T-helper 2 cell treated with Interferon-gamma antibody and Interleukin-4, amounts not matched to agents 5 μg/mL and 100 μg/mL, for 36 hours (primary cell): Measurements from ENCODE around the gene AJAP1.

Source experiments
- DNase-seq: peaks from one replicate; pipeline ENCODE4 v3.0.0; 2021; ENCODE audit warnings: low spot score
- H3K27ac Mint-ChIP-seq: one replicate; pipeline ENCODE4 v1.8.0; 2021; ENCODE audit warnings: mild to moderate bottlenecking, mixed read lengths
- H3K27me3 Mint-ChIP-seq: one replicate; pipeline ENCODE4 v1.8.0; 2021; ENCODE audit warnings: low read depth, mixed read lengths
- H3K36me3 Mint-ChIP-seq: one replicate; pipeline ENCODE4 v1.8.0; 2021; ENCODE audit warnings: low read depth, mixed read lengths
- H3K4me1 Mint-ChIP-seq: one replicate; pipeline ENCODE4 v1.8.0; 2021; ENCODE audit warnings: low read depth, mixed read lengths
- H3K4me3 Mint-ChIP-seq: one replicate; pipeline ENCODE4 v1.8.0; 2022; ENCODE audit warnings: mild to moderate bottlenecking, moderate library complexity, mixed read lengths
- H3K9me3 Mint-ChIP-seq: one replicate; pipeline ENCODE4 v1.8.0; 2021; ENCODE audit warnings: mixed read lengths

AJAP1 gene

GRCh38 chr1:4673494-4673893 lies 19.1 kb downstream of the AJAP1 start:
- no peak for DNase-seq
- no peak overlapping the region for H3K4me3 Mint-ChIP-seq
- H3K36me3 Mint-ChIP-seq, result no peaks in the 10 kb centered on the region
- H3K27me3 Mint-ChIP-seq, result no peaks in the 10 kb centered on the region
- H3K9me3 Mint-ChIP-seq, result peaks cover 5% of the 10 kb centered on the region
- no peak overlapping the region for H3K27ac Mint-ChIP-seq
- H3K4me1 Mint-ChIP-seq, result no peaks in the 10 kb centered on the region

- no peak for DNase-seq
- Mint-ChIP-seq H3K36me3 (no peaks in the 10 kb centered on the region), H3K27ac (no peak overlapping the region), H3K9me3 (peaks cover 7% of the 10 kb centered on the region), H3K4me1 (no peaks in the 10 kb centered on the region), H3K4me3 (no peak overlapping the region), H3K27me3 (no peaks in the 10 kb centered on the region)
Measured at GRCh38 chr1:4674117-4674516, 19.7 kb downstream of the AJAP1 start.

- Mint-ChIP-seq H3K4me1 (no peaks in the 10 kb centered on the region), H3K9me3 (peaks cover 7% of the 10 kb centered on the region), H3K36me3 (no peaks in the 10 kb centered on the region), H3K4me3 (no peak overlapping the region), H3K27ac (no peak overlapping the region), H3K27me3 (no peaks in the 10 kb centered on the region)
- DNase-seq, result no peak
Measured at GRCh38 chr1:4674676-4675075, 20.3 kb downstream of the AJAP1 start.

GRCh38 chr1:4675454-4676186 lies 21.2 kb downstream of the AJAP1 start:
- Mint-ChIP-seq H3K36me3 (no peaks in the 10 kb centered on the region), H3K4me3 (no peak overlapping the region)

GRCh38 chr1:4676253-4676652 lies 21.8 kb downstream of the AJAP1 start:
- no peak for DNase-seq
- H3K27ac Mint-ChIP-seq, result no peak overlapping the region
- H3K4me1 Mint-ChIP-seq, result no peaks in the 10 kb centered on the region
- peaks cover 7% of the 10 kb centered on the region for H3K9me3 Mint-ChIP-seq
- H3K4me3 Mint-ChIP-seq, result no peak overlapping the region
- H3K27me3 Mint-ChIP-seq, result no peaks in the 10 kb centered on the region
- no peaks in the 10 kb centered on the region for H3K36me3 Mint-ChIP-seq

More at GRCh38 chr1:4675454-4676186, 21.2 kb downstream of the AJAP1 start:
- no peaks in the 10 kb centered on the region for H3K4me1 Mint-ChIP-seq
- H3K27ac Mint-ChIP-seq, result no peak overlapping the region
- H3K27me3 Mint-ChIP-seq, result no peaks in the 10 kb centered on the region
- no peak for DNase-seq
- peaks cover 7% of the 10 kb centered on the region for H3K9me3 Mint-ChIP-seq

GRCh38 chr1:4677608-4678007 lies 23.2 kb downstream of the AJAP1 start:
- no peaks in the 10 kb centered on the region for H3K36me3 Mint-ChIP-seq
- no peaks in the 10 kb centered on the region for H3K4me1 Mint-ChIP-seq
- no peak overlapping the region for H3K27ac Mint-ChIP-seq
- H3K27me3 Mint-ChIP-seq, result no peaks in the 10 kb centered on the region
- peaks cover 7% of the 10 kb centered on the region for H3K9me3 Mint-ChIP-seq
- no peak overlapping the region for H3K4me3 Mint-ChIP-seq
- no peak for DNase-seq

GRCh38 chr1:4678066-4678717 lies 23.8 kb downstream of the AJAP1 start:
- no peaks in the 10 kb centered on the region for H3K4me1 Mint-ChIP-seq
- DNase-seq, result no peak

GRCh38 chr1:4681026-4681425 lies 26.6 kb downstream of the AJAP1 start:
- Mint-ChIP-seq H3K4me1 (no peaks in the 10 kb centered on the region), H3K9me3 (peaks cover 7% of the 10 kb centered on the region), H3K27me3 (no peaks in the 10 kb centered on the region), H3K4me3 (no peak overlapping the region), H3K27ac (no peak overlapping the region), H3K36me3 (no peaks in the 10 kb centered on the region)
- no peak for DNase-seq

More at GRCh38 chr1:4678066-4678717, 23.8 kb downstream of the AJAP1 start:
- Mint-ChIP-seq H3K36me3 (no peaks in the 10 kb centered on the region), H3K9me3 (peaks cover 7% of the 10 kb centered on the region), H3K27ac (no peak overlapping the region), H3K4me3 (no peak overlapping the region), H3K27me3 (no peaks in the 10 kb centered on the region)

- H3K4me1 Mint-ChIP-seq, result no peaks in the 10 kb centered on the region
- no peak overlapping the region for H3K27ac Mint-ChIP-seq
- H3K36me3 Mint-ChIP-seq, result no peaks in the 10 kb centered on the region
- H3K9me3 Mint-ChIP-seq, result peaks cover 7% of the 10 kb centered on the region
- H3K27me3 Mint-ChIP-seq, result no peaks in the 10 kb centered on the region
- DNase-seq, result no peak
- no peak overlapping the region for H3K4me3 Mint-ChIP-seq
Measured at GRCh38 chr1:4682607-4683220, 28.3 kb downstream of the AJAP1 start.

- Mint-ChIP-seq H3K9me3 (no peaks in the 10 kb centered on the region), H3K4me1 (no peaks in the 10 kb centered on the region), H3K27me3 (no peaks in the 10 kb centered on the region), H3K36me3 (no peaks in the 10 kb centered on the region), H3K4me3 (no peak overlapping the region), H3K27ac (no peak overlapping the region)
- no peak for DNase-seq
Measured at GRCh38 chr1:4684136-4684535, 29.7 kb downstream of the AJAP1 start.

GRCh38 chr1:4684864-4685522 lies 30.6 kb downstream of the AJAP1 start:
- Mint-ChIP-seq H3K4me3 (no peak overlapping the region), H3K4me1 (no peaks in the 10 kb centered on the region), H3K36me3 (no peaks in the 10 kb centered on the region), H3K27ac (no peak overlapping the region), H3K27me3 (no peaks in the 10 kb centered on the region), H3K9me3 (no peaks in the 10 kb centered on the region)
- DNase-seq, result no peak

GRCh38 chr1:4685523-4685865 lies 31.1 kb downstream of the AJAP1 start:
- no peaks in the 10 kb centered on the region for H3K27me3 Mint-ChIP-seq
- no peaks in the 10 kb centered on the region for H3K9me3 Mint-ChIP-seq
- no peak overlapping the region for H3K27ac Mint-ChIP-seq
- no peak for DNase-seq
- H3K4me1 Mint-ChIP-seq, result no peaks in the 10 kb centered on the region
- no peak overlapping the region for H3K4me3 Mint-ChIP-seq
- no peaks in the 10 kb centered on the region for H3K36me3 Mint-ChIP-seq

GRCh38 chr1:4687943-4688342 lies 33.5 kb downstream of the AJAP1 start:
- Mint-ChIP-seq H3K4me3 (no peak overlapping the region), H3K27ac (no peak overlapping the region), H3K27me3 (no peaks in the 10 kb centered on the region), H3K9me3 (no peaks in the 10 kb centered on the region), H3K4me1 (no peaks in the 10 kb centered on the region), H3K36me3 (no peaks in the 10 kb centered on the region)
- no peak for DNase-seq

- H3K27ac Mint-ChIP-seq, result no peak overlapping the region
- no peaks in the 10 kb centered on the region for H3K27me3 Mint-ChIP-seq
- no peaks in the 10 kb centered on the region for H3K9me3 Mint-ChIP-seq
- no peaks in the 10 kb centered on the region for H3K36me3 Mint-ChIP-seq
- no peak for DNase-seq
- H3K4me1 Mint-ChIP-seq, result no peaks in the 10 kb centered on the region
- H3K4me3 Mint-ChIP-seq, result no peak overlapping the region
Measured at GRCh38 chr1:4689271-4689935, 35.0 kb downstream of the AJAP1 start.
